Measurements from ENCODE around the gene TRAPPC12.

GRCh38 chr2:3451169-3451568 lies 71.7 kb downstream of the TRAPPC12 start:
- no peak for TF ChIP-seq CTCF (IDR thresholded peaks at IDR 0.05)
- TF ChIP-seq POLR2A (IDR thresholded peaks at IDR 0.05): no peak
- TF ChIP-seq POLR2AphosphoS5 (IDR thresholded peaks at IDR 0.05): no peak
- no peak for TF ChIP-seq EP300 (IDR thresholded peaks at IDR 0.05)
